Retina (tissue), 1 donor: ENCODE data around the gene FER.

Source experiments
- DNase-seq: peaks from one replicate; pipeline ENCODE4 v3.0.0-alpha.2; 2016

Gene FER

GRCh38 chr5:109196087-109196822 lies 448.6 kb downstream of the FER start:
- no peak for DNase-seq

- DNase-seq = no peak
These were observed 449.1 kb downstream of the FER start for GRCh38 chr5:109196823-109197160.

- no peak for DNase-seq
These were observed 451.6 kb downstream of the FER start for GRCh38 chr5:109199289-109199688.

GRCh38 chr5:109199799-109200620 lies 452.3 kb downstream of the FER start:
- DNase-seq = no peak

GRCh38 chr5:109215040-109215439 lies 467.3 kb downstream of the FER start:
- no peak for DNase-seq

GRCh38 chr5:109218818-109219217 lies 471.1 kb downstream of the FER start:
- no peak for DNase-seq

- DNase-seq = no peak
These were observed 475.8 kb downstream of the FER start for GRCh38 chr5:109223531-109223930.

- no peak for DNase-seq
These were observed 476.7 kb downstream of the FER start for GRCh38 chr5:109224276-109224882.

- no peak for DNase-seq
These were observed 478.3 kb downstream of the FER start for GRCh38 chr5:109225716-109226625.

GRCh38 chr5:109230369-109230768 lies 482.7 kb downstream of the FER start:
- DNase-seq = no peak

GRCh38 chr5:109231331-109231730 lies 483.6 kb downstream of the FER start:
- DNase-seq = no peak

- no peak for DNase-seq
These were observed 486.7 kb downstream of the FER start for GRCh38 chr5:109234381-109234780.

GRCh38 chr5:109239456-109239855 lies 491.8 kb downstream of the FER start:
- no peak for DNase-seq

GRCh38 chr5:109242518-109242917 lies 494.8 kb downstream of the FER start:
- no peak for DNase-seq

GRCh38 chr5:109246395-109246794 lies 498.7 kb downstream of the FER start:
- no peak for DNase-seq
